Neutrophil (primary cell): ENCODE data around the gene PTPRD.

Source experiments
- H3K27ac ChIP-seq: fragments of 200-600 bp; sonication (generic); 2 replicates; pipeline ENCODE4 v1.5.1; 2016; ENCODE audit warnings: mild to moderate bottlenecking, moderate library complexity
- H3K27me3 ChIP-seq: fragments of 200-600 bp; sonication (generic); 2 replicates; pipeline ENCODE4 v1.6.0; 2016; ENCODE audit warnings: mild to moderate bottlenecking
- H3K36me3 ChIP-seq: fragments of 200-600 bp; sonication (generic); 2 replicates; pipeline ENCODE4 v1.5.1; 2017
- H3K4me1 ChIP-seq, 2 experiments: fragments of 200-600 bp in 1 of 2; sonication (generic) in 1 of 2; 1 replicate in 1 of 2; 2 replicates in 1 of 2; pipeline versions ENCODE4 v1.5.1 to v1.6.1; 2013 to 2016; ENCODE audit warnings: low read depth in 1 of 2, low read length in 1 of 2, mild to moderate bottlenecking in 1 of 2, moderate library complexity in 1 of 2; ENCODE audit not compliant: control insufficient read depth in 1 of 2, insufficient read depth in 1 of 2
- H3K4me3 ChIP-seq, 2 experiments: fragments of 200-600 bp in 1 of 2; sonication (generic) in 1 of 2; 1 replicate in 1 of 2; 2 replicates in 1 of 2; pipeline ENCODE4 v1.5.1; 2013 to 2016; ENCODE audit warnings: low read depth in 1 of 2, low read length in 1 of 2, mild to moderate bottlenecking in 1 of 2, moderate library complexity in 1 of 2
- H3K9me3 ChIP-seq: fragments of 200-600 bp; sonication (generic); 2 replicates; pipeline ENCODE4 v1.5.1; 2016
- TF ChIP-seq, protein P1 (sequence below): fragments of 200-600 bp; sonication (generic); IDR thresholded peaks from 2 replicates; pipeline ENCODE4 v1.5.1; 2016; ENCODE audit warnings: antibody characterized with exemption

PTPRD gene

GRCh38 chr9:8728910-8729309 is 1883.9 kb downstream of the PTPRD start:
- TF ChIP-seq, protein P1, sequence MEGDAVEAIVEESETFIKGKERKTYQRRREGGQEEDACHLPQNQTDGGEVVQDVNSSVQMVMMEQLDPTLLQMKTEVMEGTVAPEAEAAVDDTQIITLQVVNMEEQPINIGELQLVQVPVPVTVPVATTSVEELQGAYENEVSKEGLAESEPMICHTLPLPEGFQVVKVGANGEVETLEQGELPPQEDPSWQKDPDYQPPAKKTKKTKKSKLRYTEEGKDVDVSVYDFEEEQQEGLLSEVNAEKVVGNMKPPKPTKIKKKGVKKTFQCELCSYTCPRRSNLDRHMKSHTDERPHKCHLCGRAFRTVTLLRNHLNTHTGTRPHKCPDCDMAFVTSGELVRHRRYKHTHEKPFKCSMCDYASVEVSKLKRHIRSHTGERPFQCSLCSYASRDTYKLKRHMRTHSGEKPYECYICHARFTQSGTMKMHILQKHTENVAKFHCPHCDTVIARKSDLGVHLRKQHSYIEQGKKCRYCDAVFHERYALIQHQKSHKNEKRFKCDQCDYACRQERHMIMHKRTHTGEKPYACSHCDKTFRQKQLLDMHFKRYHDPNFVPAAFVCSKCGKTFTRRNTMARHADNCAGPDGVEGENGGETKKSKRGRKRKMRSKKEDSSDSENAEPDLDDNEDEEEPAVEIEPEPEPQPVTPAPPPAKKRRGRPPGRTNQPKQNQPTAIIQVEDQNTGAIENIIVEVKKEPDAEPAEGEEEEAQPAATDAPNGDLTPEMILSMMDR, result no peak
- Histone ChIP-seq H3K4me3 (no peak overlapping the region), H3K9me3 (no peaks in the 10 kb centered on the region), H3K27me3 (peaks cover 7% of the 10 kb centered on the region), H3K27ac (no peak overlapping the region), H3K36me3 (no peaks in the 10 kb centered on the region), H3K4me1 (no peaks in the 10 kb centered on the region)

DNA sequence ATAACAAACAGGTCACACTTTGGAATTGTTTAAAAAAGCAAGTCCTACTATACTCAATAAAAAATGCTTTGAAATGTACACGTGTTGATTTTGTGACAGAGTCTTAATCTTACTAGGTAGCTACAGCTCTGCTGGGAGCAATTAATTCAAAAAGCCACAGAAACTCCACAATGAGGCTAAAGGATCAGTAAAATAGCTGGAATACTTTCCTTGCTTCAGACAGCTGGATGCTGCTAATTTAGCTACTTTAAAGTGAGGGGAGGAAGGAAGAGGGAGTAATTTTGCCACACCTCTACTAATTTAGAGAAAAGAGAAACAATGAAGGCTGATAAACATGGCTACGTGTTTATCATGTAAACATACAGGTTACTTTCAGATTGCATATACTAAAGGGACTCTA is 1885.6 kb downstream of the PTPRD start:
- TF ChIP-seq, protein P1, result no peak
- Histone ChIP-seq H3K36me3 (no peaks in the 10 kb centered on the region), H3K4me3 (no peak overlapping the region), H3K9me3 (no peaks in the 10 kb centered on the region), H3K27ac (no peak overlapping the region), H3K4me1 (no peaks in the 10 kb centered on the region), H3K27me3 (peaks cover 7% of the 10 kb centered on the region)

DNA sequence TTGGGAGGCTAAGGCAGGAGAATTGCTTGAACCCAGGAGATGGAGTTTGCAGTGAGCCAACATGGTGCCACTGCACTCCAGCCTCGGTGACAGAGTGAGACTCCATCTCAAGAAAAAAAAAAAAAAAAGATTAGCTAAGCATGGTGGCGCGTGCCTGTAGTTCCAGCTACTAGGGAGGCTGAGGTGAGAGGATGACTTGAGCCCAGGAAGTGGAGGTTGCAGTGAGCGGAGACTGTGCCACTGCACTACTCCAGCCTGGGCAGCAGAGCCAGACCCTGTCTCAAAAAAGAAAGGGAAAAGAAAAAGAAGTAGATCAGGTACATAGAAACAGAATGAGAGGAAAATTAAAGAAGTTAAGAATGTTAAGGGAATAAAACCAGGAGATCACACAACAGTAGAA is 1886.1 kb downstream of the PTPRD start:
- TF ChIP-seq, protein P1, result no peak
- H3K27me3 ChIP-seq, result peaks cover 2% of the 10 kb centered on the region
- no peaks in the 10 kb centered on the region for H3K4me1 ChIP-seq

GRCh38 chr9:8725635-8726034 is 1887.2 kb downstream of the PTPRD start:
- no peaks in the 10 kb centered on the region for H3K4me1 ChIP-seq
- H3K27me3 ChIP-seq, result no peaks in the 10 kb centered on the region
- no peaks in the 10 kb centered on the region for H3K9me3 ChIP-seq
- no peak overlapping the region for H3K27ac ChIP-seq
- TF ChIP-seq, protein P1, result no peak
- H3K4me3 ChIP-seq, result no peak overlapping the region
- H3K36me3 ChIP-seq, result no peaks in the 10 kb centered on the region

More for the DNA sequence above, 1886.1 kb downstream of the PTPRD start:
- Histone ChIP-seq H3K27ac (no peak overlapping the region), H3K4me3 (no peak overlapping the region), H3K9me3 (no peaks in the 10 kb centered on the region), H3K36me3 (no peaks in the 10 kb centered on the region)

GRCh38 chr9:8724284-8725018 is 1888.4 kb downstream of the PTPRD start:
- Histone ChIP-seq H3K9me3 (no peaks in the 10 kb centered on the region), H3K27ac (no peak overlapping the region), H3K27me3 (no peaks in the 10 kb centered on the region), H3K4me3 (no peak overlapping the region), H3K36me3 (no peaks in the 10 kb centered on the region), H3K4me1 (no peaks in the 10 kb centered on the region)
- TF ChIP-seq, protein P1, result no peak
